ENCODE measurements around the gene ABI3BP. TPM values are rescaled to one million over a fixed set of nuclear protein-coding genes. Genes with fewer than 3 reads are reported as not detected.

Gene ABI3BP
- total and polyA plus RNA-seq, 4 donors: 21.9 to 87.5 (median 59.9) TPM

GRCh38 chr3:100780071-100780622 is 213.1 kb downstream of the ABI3BP start:
- H3K27ac ChIP-seq (ENCODE audit: low read depth in 1 of 2, low read length in 1 of 2): no peak overlapping the region
- H3K36me3 ChIP-seq (ENCODE audit: control insufficient read depth in 4 of 4, insufficient read depth in 4 of 4, low read length in 4 of 4): peaks cover 0 to 30% (median 3%) of the 10 kb centered on the region in 4 donors
- H3K9me3 ChIP-seq (ENCODE audit: control insufficient read depth in 4 of 4, insufficient read depth in 3 of 4, low read length in 3 of 4): peaks cover 0 to under 1% (median 0%) of the 10 kb centered on the region in 4 donors
- H3K4me3 ChIP-seq: no peak overlapping the region
- peaks cover 0 to 17% (median 0%) of the 10 kb centered on the region in 5 donors for H3K4me1 ChIP-seq (ENCODE audit: control insufficient read depth in 5 of 5, insufficient read depth in 5 of 5, low read length in 5 of 5)
- DNase-seq (no peak), ATAC-seq (ENCODE audit: insufficient read depth, low FRiP score) (no peak)
- no peak for TF ChIP-seq CTCF (IDR thresholded peaks at IDR 0.05; ENCODE audit: control extremely low read depth, extremely low read depth)
- no peaks in the 10 kb centered on the region for H3K27me3 ChIP-seq (ENCODE audit: control insufficient read depth in 3 of 3, insufficient read depth in 3 of 3, low read length in 2 of 3)
- WGBS, 2 donors: 89% methylated on average over 2 of the region's 2 CpGs
- no peak overlapping the region for H3K9ac ChIP-seq (ENCODE audit: insufficient read depth in 1 of 2, low read length in 2 of 2)

- ATAC-seq (ENCODE audit: insufficient read depth, low FRiP score): no peak
- H3K4me1 ChIP-seq (ENCODE audit: control insufficient read depth in 5 of 5, insufficient read depth in 5 of 5, low read length in 5 of 5): peaks cover 0 to 17% (median 0%) of the 10 kb centered on the region in 5 donors
- H3K9ac ChIP-seq (ENCODE audit: insufficient read depth in 1 of 2, low read length in 2 of 2): no peak overlapping the region
- H3K27ac ChIP-seq (ENCODE audit: low read depth in 1 of 2, low read length in 1 of 2): no peak overlapping the region
- peaks cover 0 to 29% (median 3%) of the 10 kb centered on the region in 4 donors for H3K36me3 ChIP-seq (ENCODE audit: control insufficient read depth in 4 of 4, insufficient read depth in 4 of 4, low read length in 4 of 4)
- no peak for DNase-seq
- no peak overlapping the region for H3K4me3 ChIP-seq
- H3K27me3 ChIP-seq (ENCODE audit: control insufficient read depth in 3 of 3, insufficient read depth in 3 of 3, low read length in 2 of 3): no peaks in the 10 kb centered on the region
- H3K9me3 ChIP-seq (ENCODE audit: control insufficient read depth in 4 of 4, insufficient read depth in 3 of 4, low read length in 3 of 4): no peaks in the 10 kb centered on the region
- no peak for TF ChIP-seq CTCF (IDR thresholded peaks at IDR 0.05; ENCODE audit: control extremely low read depth, extremely low read depth)
Measured at GRCh38 chr3:100779480-100779879, 213.7 kb downstream of the ABI3BP start.

- Histone ChIP-seq H3K4me1 (ENCODE audit: control insufficient read depth in 5 of 5, insufficient read depth in 5 of 5, low read length in 5 of 5) (peaks cover 0 to 8% (median 0%) of the 10 kb centered on the region in 5 donors), H3K36me3 (ENCODE audit: control insufficient read depth in 4 of 4, insufficient read depth in 4 of 4, low read length in 4 of 4) (peaks cover 0 to 21% (median 3%) of the 10 kb centered on the region in 4 donors), H3K9ac (ENCODE audit: insufficient read depth in 1 of 2, low read length in 2 of 2) (no peak overlapping the region), H3K27me3 (ENCODE audit: control insufficient read depth in 3 of 3, insufficient read depth in 3 of 3, low read length in 2 of 3) (no peaks in the 10 kb centered on the region), H3K4me3 (no peak overlapping the region), H3K27ac (ENCODE audit: low read depth in 1 of 2, low read length in 1 of 2) (no peak overlapping the region), H3K9me3 (ENCODE audit: control insufficient read depth in 4 of 4, insufficient read depth in 3 of 4, low read length in 3 of 4) (no peaks in the 10 kb centered on the region)
- no peak for DNase-seq
- no peak for ATAC-seq (ENCODE audit: insufficient read depth, low FRiP score)
- TF ChIP-seq CTCF (IDR thresholded peaks at IDR 0.05; ENCODE audit: control extremely low read depth, extremely low read depth): no peak
Measured at GRCh38 chr3:100777271-100777670, 215.9 kb downstream of the ABI3BP start.

- Histone ChIP-seq H3K27ac (ENCODE audit: low read depth in 1 of 2, low read length in 1 of 2) (no peak overlapping the region), H3K9ac (ENCODE audit: insufficient read depth in 1 of 2, low read length in 2 of 2) (no peak overlapping the region), H3K27me3 (ENCODE audit: control insufficient read depth in 3 of 3, insufficient read depth in 3 of 3, low read length in 2 of 3) (no peaks in the 10 kb centered on the region), H3K4me3 (no peak overlapping the region), H3K9me3 (ENCODE audit: control insufficient read depth in 4 of 4, insufficient read depth in 3 of 4, low read length in 3 of 4) (no peaks in the 10 kb centered on the region), H3K4me1 (ENCODE audit: control insufficient read depth in 5 of 5, insufficient read depth in 5 of 5, low read length in 5 of 5) (peaks cover 0 to 8% (median 0%) of the 10 kb centered on the region in 5 donors), H3K36me3 (ENCODE audit: control insufficient read depth in 4 of 4, insufficient read depth in 4 of 4, low read length in 4 of 4) (peaks cover 0 to 21% (median 3%) of the 10 kb centered on the region in 4 donors)
- no peak for DNase-seq
- WGBS, 2 donors: 82 to 85% methylated on average over 2 of the region's 2 CpGs
- ATAC-seq (ENCODE audit: insufficient read depth, low FRiP score): no peak
- no peak for TF ChIP-seq CTCF (IDR thresholded peaks at IDR 0.05; ENCODE audit: control extremely low read depth, extremely low read depth)
Measured at GRCh38 chr3:100776746-100777145, 216.5 kb downstream of the ABI3BP start.
